Activated CD4-positive, alpha-beta T cell treated with anti-CD3 and anti-CD28 coated beads, Interleukin-2, amount 10 ng/mL, durations not matched to agents 7 days and 5 days (primary cell): ENCODE measurements around the gene PDPN. TPM values are rescaled to one million over a fixed set of nuclear protein-coding genes. Genes with fewer than 3 reads are reported as not detected.

Experiments used
- CTCF ChIA-PET: fragments of 350-600 bp; sonication (Branson Sonifier 250); formaldehyde crosslinking; loops from one replicate; lab custom pipeline; 2021; ENCODE audit warnings: antibody characterized with exemption; lab: Charles Lee
- POLR2A ChIA-PET: fragments of 350-600 bp; sonication (Branson Sonifier 250); formaldehyde crosslinking; loops from one replicate; lab custom pipeline; 2021; ENCODE audit warnings: antibody characterized with exemption; lab: Charles Lee
- DNase-seq: peaks from one replicate; pipeline ENCODE4 v3.0.0-alpha.2; 2020
- H3K27ac Mint-ChIP-seq: one replicate; pipeline ENCODE4 v1.8.0; 2021; ENCODE audit warnings: mild to moderate bottlenecking, moderate library complexity, mixed read lengths
- H3K27me3 Mint-ChIP-seq: one replicate; pipeline ENCODE4 v1.8.0; 2021; ENCODE audit warnings: mixed read lengths
- H3K36me3 Mint-ChIP-seq: one replicate; pipeline ENCODE4 v1.8.0; 2021; ENCODE audit warnings: low read depth, mixed read lengths
- H3K4me1 Mint-ChIP-seq: one replicate; pipeline ENCODE4 v1.8.0; 2021; ENCODE audit warnings: mixed read lengths
- H3K4me3 Mint-ChIP-seq: one replicate; pipeline ENCODE4 v1.8.0; 2021; ENCODE audit warnings: mild to moderate bottlenecking, moderate library complexity, mixed read lengths
- H3K9me3 Mint-ChIP-seq: one replicate; pipeline ENCODE4 v1.8.0; 2021; ENCODE audit warnings: mixed read lengths
- total RNA-seq, 2 experiments: library from RNA; stranded (reverse); gene quantifications; one replicate each; pipeline ENCODE4 v1.2.3, GENCODE V29; 2021

PDPN gene
- total RNA-seq, 2 experiments from 2014 or later: not detected

GRCh38 chr1:13604176-13604575 is 20.5 kb downstream of the PDPN start:
- Mint-ChIP-seq H3K27me3 (no peaks in the 10 kb centered on the region), H3K27ac (no peak overlapping the region), H3K4me1 (no peaks in the 10 kb centered on the region), H3K9me3 (no peaks in the 10 kb centered on the region), H3K36me3 (no peaks in the 10 kb centered on the region), H3K4me3 (no peak overlapping the region)
- ChIA-PET POLR2A (no interaction called here), CTCF (no interaction called here)
- DNase-seq: no peak

DNA sequence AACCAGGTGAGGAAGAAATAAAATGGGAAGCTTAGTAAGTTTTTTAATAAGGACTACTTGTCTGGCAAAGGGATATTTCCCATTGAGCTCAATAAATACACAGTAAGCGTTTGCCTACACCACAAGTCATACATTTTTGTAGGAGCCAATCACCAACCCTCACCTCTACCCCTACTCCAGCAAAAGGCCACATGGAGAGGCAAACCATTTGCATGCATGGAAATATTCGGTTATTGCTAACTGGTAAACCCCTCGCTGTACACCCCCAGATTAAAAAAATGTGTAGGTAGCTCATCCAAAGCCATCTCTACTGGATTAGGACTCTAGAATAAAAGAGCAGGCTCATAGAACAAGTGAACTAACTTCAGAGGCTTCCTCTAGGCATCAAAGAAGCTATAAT is 21.1 kb downstream of the PDPN start:
- no peak for DNase-seq

DNA sequence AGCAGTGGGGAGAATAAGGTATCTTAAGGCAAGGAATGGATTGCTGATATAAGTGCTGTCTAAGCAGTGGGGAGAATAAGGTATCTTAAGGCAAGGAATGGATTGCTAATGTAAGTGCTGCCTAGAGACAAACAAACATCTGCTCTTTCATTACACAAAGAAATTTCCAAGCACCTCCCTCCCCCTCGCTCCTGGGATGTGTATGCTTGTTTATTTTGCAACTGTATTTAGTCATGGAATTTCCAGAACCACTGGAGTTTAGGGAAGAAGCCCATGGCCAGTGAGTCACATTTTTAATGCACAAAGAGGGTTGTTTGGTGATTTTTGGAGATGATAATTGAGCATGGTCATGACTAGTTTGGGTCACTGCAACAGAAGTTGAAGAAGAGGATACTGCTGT is 21.5 kb downstream of the PDPN start:
- Mint-ChIP-seq H3K9me3 (no peaks in the 10 kb centered on the region), H3K27ac (no peak overlapping the region), H3K4me3 (no peak overlapping the region), H3K36me3 (no peaks in the 10 kb centered on the region), H3K4me1 (no peaks in the 10 kb centered on the region), H3K27me3 (no peaks in the 10 kb centered on the region)
- no peak for DNase-seq
- POLR2A ChIA-PET: no interaction called here
- CTCF ChIA-PET: no interaction called here

More for the DNA sequence above, 21.1 kb downstream of the PDPN start:
- Mint-ChIP-seq H3K27ac (no peak overlapping the region), H3K4me1 (no peaks in the 10 kb centered on the region), H3K4me3 (no peak overlapping the region), H3K27me3 (no peaks in the 10 kb centered on the region), H3K9me3 (no peaks in the 10 kb centered on the region), H3K36me3 (no peaks in the 10 kb centered on the region)
- ChIA-PET CTCF (no interaction called here), POLR2A (no interaction called here)

GRCh38 chr1:13607002-13607401 is 23.4 kb downstream of the PDPN start:
- CTCF ChIA-PET: no interaction called here
- DNase-seq: no peak
- POLR2A ChIA-PET: no interaction called here
- Mint-ChIP-seq H3K4me1 (no peaks in the 10 kb centered on the region), H3K4me3 (no peak overlapping the region), H3K27me3 (no peaks in the 10 kb centered on the region), H3K27ac (no peak overlapping the region), H3K36me3 (no peaks in the 10 kb centered on the region), H3K9me3 (no peaks in the 10 kb centered on the region)

GRCh38 chr1:13616234-13616633 is 32.6 kb downstream of the PDPN start:
- Mint-ChIP-seq H3K27ac (no peak overlapping the region), H3K27me3 (peaks cover 3% of the 10 kb centered on the region), H3K4me3 (no peak overlapping the region)

DNA sequence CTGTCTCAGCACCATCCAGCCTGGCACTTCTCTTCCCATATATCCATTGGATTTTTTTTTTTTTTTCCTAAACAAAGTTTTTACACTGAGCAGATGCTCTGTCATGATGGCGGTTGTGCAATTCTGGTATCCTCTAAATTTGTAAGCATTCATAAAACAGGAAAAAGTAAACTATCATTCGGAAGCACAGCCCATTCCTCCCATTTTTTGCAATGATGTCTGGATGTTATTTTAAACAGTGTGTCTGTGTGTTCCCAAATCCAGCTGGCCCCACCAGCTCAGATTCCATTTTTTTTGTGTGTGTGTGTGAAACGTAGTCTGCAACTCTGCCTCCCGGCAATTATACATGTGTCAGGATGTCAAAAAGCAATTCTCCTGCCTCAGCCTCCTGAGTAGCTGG is 33.5 kb downstream of the PDPN start:
- DNase-seq: no peak
- ChIA-PET POLR2A (no interaction called here), CTCF (no interaction called here)
- Mint-ChIP-seq H3K36me3 (no peaks in the 10 kb centered on the region), H3K9me3 (no peaks in the 10 kb centered on the region), H3K27me3 (peaks cover 3% of the 10 kb centered on the region), H3K27ac (no peak overlapping the region), H3K4me3 (no peak overlapping the region), H3K4me1 (no peaks in the 10 kb centered on the region)

More at GRCh38 chr1:13616234-13616633, 32.6 kb downstream of the PDPN start:
- Mint-ChIP-seq H3K36me3 (no peaks in the 10 kb centered on the region), H3K4me1 (no peaks in the 10 kb centered on the region), H3K9me3 (no peaks in the 10 kb centered on the region)
- DNase-seq: no peak
- POLR2A ChIA-PET: no interaction called here
- CTCF ChIA-PET: no interaction called here

- CTCF ChIA-PET: no interaction called here
- no peak overlapping the region for H3K27ac Mint-ChIP-seq
- no peaks in the 10 kb centered on the region for H3K9me3 Mint-ChIP-seq
- H3K27me3 Mint-ChIP-seq: peaks cover 3% of the 10 kb centered on the region
- H3K4me3 Mint-ChIP-seq: no peak overlapping the region
- POLR2A ChIA-PET: no interaction called here
- no peaks in the 10 kb centered on the region for H3K36me3 Mint-ChIP-seq
- DNase-seq: no peak
- no peaks in the 10 kb centered on the region for H3K4me1 Mint-ChIP-seq
Observed at GRCh38 chr1:13617773-13618172, 34.1 kb downstream of the PDPN start.

DNA sequence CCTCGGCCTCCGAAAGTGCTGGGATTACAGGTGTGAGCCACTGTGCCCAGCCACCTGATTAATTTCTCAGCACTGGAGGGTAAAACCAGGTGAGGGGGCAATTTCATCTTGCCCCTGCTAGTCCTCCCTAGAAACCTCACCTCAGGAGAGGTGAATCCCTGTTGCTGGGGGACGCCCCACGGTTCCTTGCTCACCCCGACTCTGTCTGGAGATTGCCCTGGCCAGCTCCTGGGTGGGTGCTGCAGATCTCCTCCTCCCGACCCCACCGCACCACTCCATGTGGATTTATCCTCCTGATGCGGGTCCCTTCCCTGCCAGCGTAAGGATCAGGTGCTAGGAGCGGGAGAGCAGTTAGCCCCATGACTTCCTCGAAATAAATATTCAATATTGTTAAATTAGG is 34.9 kb downstream of the PDPN start:
- DNase-seq: no peak
- H3K4me3 Mint-ChIP-seq: no peak overlapping the region
- ChIA-PET CTCF (no interaction called here), POLR2A (no interaction called here)
- H3K4me1 Mint-ChIP-seq: no peaks in the 10 kb centered on the region
- no peak overlapping the region for H3K27ac Mint-ChIP-seq
- peaks cover 3% of the 10 kb centered on the region for H3K27me3 Mint-ChIP-seq
- no peaks in the 10 kb centered on the region for H3K9me3 Mint-ChIP-seq
- no peaks in the 10 kb centered on the region for H3K36me3 Mint-ChIP-seq

DNA sequence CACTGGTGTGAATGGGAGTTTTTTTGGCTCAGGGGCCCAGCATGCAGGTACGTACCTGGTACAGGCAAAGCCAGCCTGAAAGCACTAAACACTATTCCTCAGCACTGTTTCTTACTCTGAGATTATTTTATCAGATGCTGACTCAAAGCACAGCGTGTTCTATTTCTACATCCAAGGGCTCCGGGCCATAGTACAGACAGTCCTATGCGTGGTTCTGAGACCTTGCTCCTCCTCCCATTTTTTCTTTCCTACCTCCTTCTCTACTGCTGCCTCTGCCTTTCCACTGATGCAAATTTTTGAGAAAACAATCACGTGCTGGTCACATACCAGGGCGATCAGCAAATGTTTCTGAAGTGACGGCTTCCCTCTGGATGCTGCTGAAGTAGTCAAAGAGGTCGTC is 36.3 kb downstream of the PDPN start:
- no peak overlapping the region for H3K4me3 Mint-ChIP-seq
- H3K4me1 Mint-ChIP-seq: no peaks in the 10 kb centered on the region
- H3K27ac Mint-ChIP-seq: no peak overlapping the region
- CTCF ChIA-PET: no interaction called here
- H3K36me3 Mint-ChIP-seq: no peaks in the 10 kb centered on the region
- peaks cover 3% of the 10 kb centered on the region for H3K27me3 Mint-ChIP-seq
- no peaks in the 10 kb centered on the region for H3K9me3 Mint-ChIP-seq
- DNase-seq: no peak
- POLR2A ChIA-PET: no interaction called here

GRCh38 chr1:13620825-13621224 is 37.2 kb downstream of the PDPN start:
- no peaks in the 10 kb centered on the region for H3K9me3 Mint-ChIP-seq
- H3K27me3 Mint-ChIP-seq: peaks cover 3% of the 10 kb centered on the region
- H3K27ac Mint-ChIP-seq: no peak overlapping the region
- no peaks in the 10 kb centered on the region for H3K4me1 Mint-ChIP-seq
- H3K4me3 Mint-ChIP-seq: no peak overlapping the region
- ChIA-PET CTCF (interaction anchor here (1.0 kb wide), 1 partner anchor 10 kb away, joined by 3 read pairs; no protein-coding TSS in a partner anchor), POLR2A (no interaction called here)
- DNase-seq: no peak
- no peaks in the 10 kb centered on the region for H3K36me3 Mint-ChIP-seq

- H3K27ac Mint-ChIP-seq: no peak overlapping the region
- no peak overlapping the region for H3K4me3 Mint-ChIP-seq
- no peaks in the 10 kb centered on the region for H3K9me3 Mint-ChIP-seq
- peaks cover 3% of the 10 kb centered on the region for H3K27me3 Mint-ChIP-seq
- ChIA-PET POLR2A (no interaction called here), CTCF (no interaction called here)
- no peaks in the 10 kb centered on the region for H3K4me1 Mint-ChIP-seq
- DNase-seq: no peak
- H3K36me3 Mint-ChIP-seq: no peaks in the 10 kb centered on the region
Observed at GRCh38 chr1:13622446-13622845, 38.8 kb downstream of the PDPN start.

DNA sequence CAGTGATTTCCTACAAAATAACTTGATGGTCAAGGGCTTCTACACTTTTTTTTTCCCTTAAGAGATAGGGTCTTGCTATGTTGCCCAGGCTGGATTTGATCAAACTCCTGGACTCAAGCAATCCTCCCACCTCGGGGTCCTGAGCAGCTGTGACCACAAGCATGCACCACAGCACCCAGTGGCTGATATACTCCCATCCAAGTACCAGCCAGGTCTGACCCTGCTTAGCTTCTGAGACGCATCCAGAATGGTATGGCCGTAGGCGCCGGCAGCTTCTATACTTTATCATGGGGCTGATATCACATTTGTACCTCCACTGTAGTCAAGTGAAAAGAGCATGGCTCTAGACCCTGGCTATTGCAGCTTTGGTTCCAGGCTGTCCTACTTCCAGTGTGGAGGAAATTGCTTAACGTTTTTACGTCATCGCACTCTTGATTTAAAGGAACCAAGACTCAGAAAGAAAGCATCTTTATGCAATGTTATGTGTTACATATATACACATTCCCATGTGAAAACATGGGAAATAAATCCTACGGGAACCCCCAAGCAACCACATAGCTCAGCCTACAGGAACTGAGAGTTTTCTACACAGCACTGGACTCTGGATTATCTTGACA is 39.5 kb downstream of the PDPN start:
- POLR2A ChIA-PET: no interaction called here
- Mint-ChIP-seq H3K4me3 (no peak overlapping the region), H3K4me1 (no peaks in the 10 kb centered on the region), H3K27me3 (peaks cover 3% of the 10 kb centered on the region), H3K27ac (no peak overlapping the region), H3K9me3 (no peaks in the 10 kb centered on the region), H3K36me3 (no peaks in the 10 kb centered on the region)
- no peak for DNase-seq
- CTCF ChIA-PET: no interaction called here

DNA sequence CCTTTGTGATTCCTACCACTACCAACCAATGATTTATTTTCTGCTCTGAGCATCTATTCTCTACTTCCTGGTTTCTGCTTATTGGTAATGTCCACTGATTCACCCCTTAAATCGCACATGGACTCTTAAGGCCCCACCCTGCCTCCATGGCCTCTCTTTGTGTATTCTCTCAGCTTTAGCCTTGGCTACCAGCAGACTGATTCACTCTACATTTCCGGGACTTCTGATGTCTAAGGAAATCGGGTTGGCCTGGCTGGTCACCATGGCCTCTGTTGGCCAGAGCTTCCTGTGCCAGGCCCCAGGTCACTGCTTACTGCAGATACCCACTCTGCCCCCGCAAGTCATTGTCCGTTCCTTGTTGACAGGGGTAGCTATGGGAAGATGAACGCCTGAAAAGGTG is 40.9 kb downstream of the PDPN start:
- Mint-ChIP-seq H3K4me3 (no peak overlapping the region), H3K4me1 (no peaks in the 10 kb centered on the region), H3K27me3 (peaks cover 3% of the 10 kb centered on the region), H3K27ac (no peak overlapping the region), H3K36me3 (no peaks in the 10 kb centered on the region), H3K9me3 (no peaks in the 10 kb centered on the region)
- POLR2A ChIA-PET: no interaction called here
- no peak for DNase-seq
- CTCF ChIA-PET: no interaction called here

DNA sequence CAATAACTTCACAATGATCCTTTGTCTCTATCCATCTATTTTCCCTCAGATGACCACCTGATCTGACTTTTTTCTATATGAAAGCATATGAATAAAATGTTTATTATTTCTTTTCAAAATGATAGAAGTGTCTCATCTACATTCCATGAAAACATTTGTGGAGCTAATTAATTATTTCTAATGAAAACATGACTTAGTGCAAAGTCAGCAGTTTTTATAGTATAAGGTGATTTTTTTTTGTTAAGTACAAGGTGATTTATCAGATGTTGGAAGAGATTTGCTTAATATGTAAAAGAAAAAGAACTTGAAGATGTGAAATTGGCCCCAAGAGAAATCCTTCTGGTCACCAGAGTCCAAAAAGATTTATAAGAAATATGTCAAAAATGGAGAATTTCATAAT is 43.5 kb downstream of the PDPN start:
- Mint-ChIP-seq H3K4me3 (no peak overlapping the region), H3K4me1 (no peaks in the 10 kb centered on the region), H3K36me3 (no peaks in the 10 kb centered on the region), H3K27ac (no peak overlapping the region), H3K27me3 (no peaks in the 10 kb centered on the region), H3K9me3 (peaks cover 5% of the 10 kb centered on the region)
- no peak for DNase-seq
- ChIA-PET CTCF (no interaction called here), POLR2A (no interaction called here)
